ENCODE data around the gene C1orf226.

C1orf226 gene

GRCh38 chr1:162400790-162401355, 19.3 kb downstream of the C1orf226 start:
- H3K27ac ChIP-seq (ENCODE audit: low read depth, low read length) = no peak overlapping the region
- TF ChIP-seq, protein P1, sequence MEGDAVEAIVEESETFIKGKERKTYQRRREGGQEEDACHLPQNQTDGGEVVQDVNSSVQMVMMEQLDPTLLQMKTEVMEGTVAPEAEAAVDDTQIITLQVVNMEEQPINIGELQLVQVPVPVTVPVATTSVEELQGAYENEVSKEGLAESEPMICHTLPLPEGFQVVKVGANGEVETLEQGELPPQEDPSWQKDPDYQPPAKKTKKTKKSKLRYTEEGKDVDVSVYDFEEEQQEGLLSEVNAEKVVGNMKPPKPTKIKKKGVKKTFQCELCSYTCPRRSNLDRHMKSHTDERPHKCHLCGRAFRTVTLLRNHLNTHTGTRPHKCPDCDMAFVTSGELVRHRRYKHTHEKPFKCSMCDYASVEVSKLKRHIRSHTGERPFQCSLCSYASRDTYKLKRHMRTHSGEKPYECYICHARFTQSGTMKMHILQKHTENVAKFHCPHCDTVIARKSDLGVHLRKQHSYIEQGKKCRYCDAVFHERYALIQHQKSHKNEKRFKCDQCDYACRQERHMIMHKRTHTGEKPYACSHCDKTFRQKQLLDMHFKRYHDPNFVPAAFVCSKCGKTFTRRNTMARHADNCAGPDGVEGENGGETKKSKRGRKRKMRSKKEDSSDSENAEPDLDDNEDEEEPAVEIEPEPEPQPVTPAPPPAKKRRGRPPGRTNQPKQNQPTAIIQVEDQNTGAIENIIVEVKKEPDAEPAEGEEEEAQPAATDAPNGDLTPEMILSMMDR (IDR thresholded peaks at IDR 0.05; ENCODE audit: insufficient read depth, low read length, poor library complexity, severe bottlenecking) = no peak
- no peak for TF ChIP-seq EZH2phosphoT487 (conservative IDR thresholded peaks at IDR 0.05; ENCODE audit: low read length)
- no peak overlapping the region for H3K4me2 ChIP-seq (ENCODE audit: low read depth, low read length, poor library complexity, severe bottlenecking)
- H3F3A ChIP-seq (ENCODE audit: insufficient read depth) = no peaks in the 10 kb centered on the region
- H3K9me2 ChIP-seq (replicated peaks; ENCODE audit: insufficient read depth, low read length) = no peaks in the 10 kb centered on the region
- no peak overlapping the region for H2AFZ ChIP-seq (ENCODE audit: low read depth, low read length, severe bottlenecking)
- H3K9me3 ChIP-seq (ENCODE audit: insufficient read depth, low read length) = no peaks in the 10 kb centered on the region
- no peaks in the 10 kb centered on the region for H3K27me3 ChIP-seq (ENCODE audit: low read length)
- no peak overlapping the region for H3K4me3 ChIP-seq (ENCODE audit: insufficient read depth, low read length, poor library complexity, severe bottlenecking)
- H3K36me3 ChIP-seq (ENCODE audit: low read length) = no peaks in the 10 kb centered on the region
- H4K20me1 ChIP-seq (ENCODE audit: low read depth, low read length) = no peaks in the 10 kb centered on the region
- H3K9ac ChIP-seq (ENCODE audit: low read length) = no peak overlapping the region
- no peaks in the 10 kb centered on the region for H3K79me2 ChIP-seq (ENCODE audit: insufficient read depth, low read length)

GRCh38 chr1:162404550-162405160, 23.1 kb downstream of the C1orf226 start:
- Histone ChIP-seq H3K4me3 (ENCODE audit: insufficient read depth, low read length, poor library complexity, severe bottlenecking) (no peak overlapping the region), H3K9me2 (replicated peaks; ENCODE audit: insufficient read depth, low read length) (no peaks in the 10 kb centered on the region), H2AFZ (ENCODE audit: low read depth, low read length, severe bottlenecking) (no peak overlapping the region), H3F3A (ENCODE audit: insufficient read depth) (no peaks in the 10 kb centered on the region), H3K9me3 (ENCODE audit: insufficient read depth, low read length) (no peaks in the 10 kb centered on the region), H3K9ac (ENCODE audit: low read length) (no peak overlapping the region), H3K79me2 (ENCODE audit: insufficient read depth, low read length) (no peaks in the 10 kb centered on the region), H3K27ac (ENCODE audit: low read depth, low read length) (no peak overlapping the region), H3K4me2 (ENCODE audit: low read depth, low read length, poor library complexity, severe bottlenecking) (no peak overlapping the region), H3K36me3 (ENCODE audit: low read length) (no peaks in the 10 kb centered on the region), H4K20me1 (ENCODE audit: low read depth, low read length) (no peaks in the 10 kb centered on the region), H3K27me3 (ENCODE audit: low read length) (no peaks in the 10 kb centered on the region)
- TF ChIP-seq EZH2phosphoT487 (conservative IDR thresholded peaks at IDR 0.05; ENCODE audit: low read length) = no peak
- TF ChIP-seq, protein P1 (IDR thresholded peaks at IDR 0.05; ENCODE audit: insufficient read depth, low read length, poor library complexity, severe bottlenecking) = no peak

DNA sequence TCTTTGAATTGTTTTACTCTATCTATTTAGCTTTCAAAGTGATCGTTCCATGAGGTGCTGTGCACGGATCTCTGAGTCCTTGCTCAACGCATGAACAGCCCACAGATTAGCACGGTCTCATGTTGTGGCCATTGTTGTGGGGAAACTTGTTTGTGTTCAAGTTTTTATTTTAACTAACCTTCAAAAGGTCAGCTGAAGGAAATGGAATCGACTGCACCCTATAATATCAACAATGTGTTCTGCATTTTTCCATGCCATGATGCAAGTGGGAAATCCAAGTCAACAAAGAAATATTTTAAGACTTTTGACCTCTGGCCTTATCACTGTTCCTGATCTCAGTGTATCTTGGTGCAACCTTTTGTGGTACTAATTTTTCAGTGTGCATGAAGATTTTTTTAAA, 24.3 kb downstream of the C1orf226 start:
- Histone ChIP-seq H3K79me2 (ENCODE audit: insufficient read depth, low read length) (no peaks in the 10 kb centered on the region), H3K4me3 (ENCODE audit: insufficient read depth, low read length, poor library complexity, severe bottlenecking) (no peak overlapping the region), H3K9me3 (ENCODE audit: insufficient read depth, low read length) (no peaks in the 10 kb centered on the region), H2AFZ (ENCODE audit: low read depth, low read length, severe bottlenecking) (no peak overlapping the region), H3F3A (ENCODE audit: insufficient read depth) (no peaks in the 10 kb centered on the region), H3K4me2 (ENCODE audit: low read depth, low read length, poor library complexity, severe bottlenecking) (no peak overlapping the region), H3K36me3 (ENCODE audit: low read length) (no peaks in the 10 kb centered on the region), H3K27ac (ENCODE audit: low read depth, low read length) (no peak overlapping the region), H3K27me3 (ENCODE audit: low read length) (no peaks in the 10 kb centered on the region), H3K9me2 (replicated peaks; ENCODE audit: insufficient read depth, low read length) (no peaks in the 10 kb centered on the region), H3K9ac (ENCODE audit: low read length) (no peak overlapping the region), H4K20me1 (ENCODE audit: low read depth, low read length) (no peaks in the 10 kb centered on the region)
- TF ChIP-seq, protein P1 (IDR thresholded peaks at IDR 0.05; ENCODE audit: insufficient read depth, low read length, poor library complexity, severe bottlenecking) = no peak
- TF ChIP-seq EZH2phosphoT487 (conservative IDR thresholded peaks at IDR 0.05; ENCODE audit: low read length) = no peak

Data from SU-DHL-6 (cell line).